Cardiac muscle cell (in vitro differentiated cells and primary cell): ENCODE results near the gene MAP1LC3B. TPM values are rescaled to one million over a fixed set of nuclear protein-coding genes. Genes with fewer than 3 reads are reported as not detected.
A peak's percentile ranks its signal among the peaks of the same experiment; 100 is the strongest.

Experiments
- DNase-seq, 2 donors: peaks; one replicate each; pipeline versions ENCODE4 v3.0.0 to v3.0.0-alpha.2; 2010 to 2017; ENCODE audit warnings: low read depth in 1 of 2, low spot score in 1 of 2
- H3K27ac ChIP-seq: fragments of 200-600 bp; sonication (generic); 2 replicates; pipeline ENCODE4 v1.5.1; 2016
- H3K27me3 ChIP-seq: fragments of 200-600 bp; sonication (generic); 2 replicates; pipeline ENCODE4 v1.6.0; 2016; ENCODE audit warnings: control low read depth
- H3K36me3 ChIP-seq: fragments of 200-600 bp; sonication (generic); 2 replicates; pipeline ENCODE4 v1.5.1; 2016; ENCODE audit warnings: control low read depth
- H3K4me1 ChIP-seq: fragments of 200-600 bp; sonication (generic); 2 replicates; pipeline ENCODE4 v1.8.1; 2017; ENCODE audit warnings: low read depth, mild to moderate bottlenecking, mixed run types
- H3K4me3 ChIP-seq: fragments of 200-600 bp; sonication (generic); 2 replicates; pipeline ENCODE4 v1.5.1; 2016; ENCODE audit warnings: mild to moderate bottlenecking
- H3K9me3 ChIP-seq: fragments of 200-600 bp; sonication (generic); 2 replicates; pipeline ENCODE4 v1.5.1; 2017; ENCODE audit warnings: low read depth, mild to moderate bottlenecking, control low read depth
- polyA plus RNA-seq: library from polyadenylated mRNA; unstranded; fragments of >200 nt; fragmentation: Nextera tagmentation; extraction: Ambion mirVana; gene quantifications from 2 replicates; pipeline ENCODE4 v1.2.1, GENCODE V29; 2016
- total RNA-seq: library from RNA; depleted of rRNA; stranded (reverse); fragments of >200 nt; gene quantifications from 2 replicates; pipeline ENCODE4 v1.2.3, GENCODE V29; 2016
- TF ChIP-seq, protein P1 (sequence below): IDR thresholded peaks from 2 replicates; pipeline ENCODE4 v1.5.1; 2012; ENCODE audit warnings: low read depth, mild to moderate bottlenecking, low read length

MAP1LC3B gene
- total and polyA plus RNA-seq, 2 experiments from 2014 or later: 37.7 to 164 TPM

DNA sequence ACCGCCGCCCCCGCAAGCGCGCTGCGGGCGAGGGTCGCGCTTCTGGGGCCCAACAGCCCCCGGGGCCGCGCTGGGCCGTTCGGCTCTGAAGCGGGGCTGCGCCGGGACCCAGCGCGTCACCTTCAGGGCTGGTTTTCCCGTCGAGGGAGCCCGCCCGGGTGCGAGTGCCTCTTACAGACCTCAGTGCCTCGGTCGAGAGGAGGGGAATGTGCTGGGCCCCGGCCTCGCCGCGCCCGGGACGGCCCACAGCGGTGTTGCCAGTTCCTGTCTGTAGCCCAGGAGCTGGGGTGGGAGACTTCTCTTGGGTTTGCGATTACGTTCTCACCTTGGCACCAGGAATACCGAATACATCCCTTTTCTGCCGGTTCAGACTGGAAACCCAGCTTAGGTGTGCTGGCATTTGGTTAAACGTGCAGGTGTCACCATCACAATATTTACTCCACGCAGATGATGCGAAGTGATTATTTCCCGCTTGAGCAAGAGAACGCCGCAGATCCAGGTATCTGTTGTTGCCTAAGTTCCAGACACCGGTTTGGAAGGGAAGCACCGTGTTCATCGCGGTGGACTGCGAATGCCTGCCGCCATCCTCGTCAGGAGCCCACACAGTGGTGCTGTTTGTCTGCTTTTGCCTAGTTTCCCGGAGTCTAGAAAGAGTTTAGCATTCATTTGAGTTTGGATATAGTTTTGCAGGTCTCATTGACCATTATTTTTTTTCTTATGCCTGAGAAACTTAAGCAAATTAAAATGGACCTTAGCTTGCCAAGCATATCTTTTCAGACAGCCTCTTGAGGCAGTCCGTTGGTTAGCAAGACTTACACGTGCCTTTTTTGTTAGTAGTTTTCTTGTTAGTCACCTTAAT lies 914 bp downstream of the MAP1LC3B start:
- Histone ChIP-seq H3K9me3 (no peaks in the 10 kb centered on the region), H3K27me3 (no peaks in the 10 kb centered on the region), H3K36me3 (no peaks in the 10 kb centered on the region), H3K4me1 (peaks cover 26% of the 10 kb centered on the region), H3K4me3 (peak overlapping the region; percentile 74), H3K27ac (peak overlapping the region; percentile 95)
- TF ChIP-seq, protein P1, sequence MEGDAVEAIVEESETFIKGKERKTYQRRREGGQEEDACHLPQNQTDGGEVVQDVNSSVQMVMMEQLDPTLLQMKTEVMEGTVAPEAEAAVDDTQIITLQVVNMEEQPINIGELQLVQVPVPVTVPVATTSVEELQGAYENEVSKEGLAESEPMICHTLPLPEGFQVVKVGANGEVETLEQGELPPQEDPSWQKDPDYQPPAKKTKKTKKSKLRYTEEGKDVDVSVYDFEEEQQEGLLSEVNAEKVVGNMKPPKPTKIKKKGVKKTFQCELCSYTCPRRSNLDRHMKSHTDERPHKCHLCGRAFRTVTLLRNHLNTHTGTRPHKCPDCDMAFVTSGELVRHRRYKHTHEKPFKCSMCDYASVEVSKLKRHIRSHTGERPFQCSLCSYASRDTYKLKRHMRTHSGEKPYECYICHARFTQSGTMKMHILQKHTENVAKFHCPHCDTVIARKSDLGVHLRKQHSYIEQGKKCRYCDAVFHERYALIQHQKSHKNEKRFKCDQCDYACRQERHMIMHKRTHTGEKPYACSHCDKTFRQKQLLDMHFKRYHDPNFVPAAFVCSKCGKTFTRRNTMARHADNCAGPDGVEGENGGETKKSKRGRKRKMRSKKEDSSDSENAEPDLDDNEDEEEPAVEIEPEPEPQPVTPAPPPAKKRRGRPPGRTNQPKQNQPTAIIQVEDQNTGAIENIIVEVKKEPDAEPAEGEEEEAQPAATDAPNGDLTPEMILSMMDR: peak; percentile 35
- peak; percentile 48 to 65 for DNase-seq

DNA sequence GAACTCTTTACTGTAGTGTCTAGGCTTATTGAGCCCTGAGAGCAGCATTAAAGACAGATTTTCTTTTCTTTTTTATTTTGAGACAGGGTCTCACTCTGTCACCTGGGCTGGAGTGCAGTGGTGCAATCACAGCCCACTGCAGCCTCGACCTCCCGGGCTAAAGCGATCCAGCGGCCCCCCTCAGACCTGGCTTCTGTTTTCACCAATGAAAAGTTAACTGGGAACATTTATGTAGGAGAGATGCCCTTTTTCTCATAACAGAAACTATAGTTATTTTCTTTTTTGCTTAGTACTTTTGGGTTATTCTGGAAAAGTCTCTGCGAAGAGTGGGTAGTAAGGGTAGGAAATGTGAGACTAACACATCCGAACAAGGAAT lies 1.5 kb downstream of the MAP1LC3B start:
- Histone ChIP-seq H3K36me3 (no peaks in the 10 kb centered on the region), H3K9me3 (no peaks in the 10 kb centered on the region), H3K27ac (peak overlapping the region; percentile 95), H3K27me3 (no peaks in the 10 kb centered on the region), H3K4me3 (peak overlapping the region; percentile 74), H3K4me1 (peaks cover 24% of the 10 kb centered on the region)
- TF ChIP-seq, protein P1: no peak
- no peak for DNase-seq

DNA sequence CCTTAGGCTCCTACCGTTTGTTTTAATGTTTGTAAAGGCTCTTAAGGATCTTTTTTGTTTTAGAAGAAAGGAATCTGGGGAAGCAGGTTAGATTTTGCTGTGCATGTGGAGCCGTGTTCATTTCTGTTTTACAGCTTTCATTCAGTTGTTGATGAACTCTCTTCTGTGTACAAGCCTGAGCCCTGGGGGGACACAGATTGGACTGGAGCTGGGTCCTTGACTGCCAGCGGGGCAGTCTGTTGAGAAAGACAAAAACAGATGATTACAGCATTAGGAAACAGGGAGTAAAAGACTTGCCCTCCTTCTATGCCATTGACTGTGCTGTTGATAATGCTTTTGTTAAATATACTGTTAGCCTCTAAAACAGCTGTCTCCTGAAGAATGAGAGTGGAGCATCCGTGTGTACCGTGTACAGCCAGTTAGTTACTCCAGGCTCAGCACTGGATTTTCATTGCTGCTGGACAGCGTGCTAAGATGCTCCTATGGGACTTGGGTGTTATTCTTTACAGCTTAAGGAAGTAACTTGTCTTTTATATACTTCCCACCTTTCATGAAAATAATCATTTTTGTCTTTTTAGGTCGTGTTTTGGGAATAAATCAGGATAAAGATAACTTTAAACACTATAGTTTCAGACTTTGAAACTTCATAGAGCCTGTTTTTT lies 3.2 kb downstream of the MAP1LC3B start:
- Histone ChIP-seq H3K9me3 (no peaks in the 10 kb centered on the region), H3K36me3 (peaks cover 6% of the 10 kb centered on the region), H3K4me1 (peaks cover 24% of the 10 kb centered on the region), H3K4me3 (no peak overlapping the region), H3K27me3 (no peaks in the 10 kb centered on the region), H3K27ac (no peak overlapping the region)
- no peak for DNase-seq
- TF ChIP-seq, protein P1: no peak

DNA sequence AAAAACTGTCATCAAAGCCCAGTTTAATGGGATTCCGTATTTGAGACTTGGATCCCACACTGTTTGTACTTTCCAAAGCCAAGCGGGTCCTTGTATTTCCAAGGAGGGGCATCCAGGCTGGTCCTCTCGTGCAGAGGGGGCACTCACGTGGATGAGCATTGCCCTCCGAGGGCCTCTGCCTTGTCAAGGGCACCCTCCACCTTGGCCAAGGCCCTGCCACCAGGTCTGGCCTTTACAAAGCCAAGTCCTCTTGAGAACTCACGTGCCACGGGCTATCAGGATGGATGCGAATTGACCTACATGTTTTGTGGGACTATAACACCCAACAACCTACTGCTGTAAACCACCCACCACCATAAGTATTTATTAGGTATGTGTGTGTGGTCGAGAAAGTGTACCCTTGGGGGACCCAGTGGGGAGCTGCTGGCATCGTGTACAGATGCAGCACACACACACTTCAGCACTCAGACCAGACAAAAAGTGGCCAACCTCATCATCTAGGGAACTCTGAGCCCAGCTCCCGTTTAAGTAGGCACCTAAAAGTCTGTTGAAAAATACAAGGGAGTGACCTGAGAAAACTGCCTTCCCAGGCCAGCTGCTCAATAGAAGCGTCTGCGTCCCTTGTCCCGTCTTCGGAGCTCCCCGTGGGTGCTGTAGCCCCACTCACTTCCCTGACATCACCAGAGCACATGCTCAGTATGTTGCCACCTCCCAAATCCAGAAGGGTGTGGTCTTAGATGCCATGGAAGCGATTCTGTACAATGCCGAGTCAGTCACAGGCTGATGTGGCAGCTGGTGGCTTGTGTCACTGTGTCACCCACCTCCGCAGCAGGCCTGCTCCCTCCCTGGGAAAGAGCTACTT lies 12.9 kb downstream of the MAP1LC3B start:
- no peak overlapping the region for H3K27ac ChIP-seq
- H3K27me3 ChIP-seq: no peaks in the 10 kb centered on the region
- no peak overlapping the region for H3K4me3 ChIP-seq
- no peaks in the 10 kb centered on the region for H3K4me1 ChIP-seq
- no peak for DNase-seq
- no peaks in the 10 kb centered on the region for H3K9me3 ChIP-seq
- TF ChIP-seq, protein P1: no peak
- H3K36me3 ChIP-seq: peaks cover 31% of the 10 kb centered on the region

DNA sequence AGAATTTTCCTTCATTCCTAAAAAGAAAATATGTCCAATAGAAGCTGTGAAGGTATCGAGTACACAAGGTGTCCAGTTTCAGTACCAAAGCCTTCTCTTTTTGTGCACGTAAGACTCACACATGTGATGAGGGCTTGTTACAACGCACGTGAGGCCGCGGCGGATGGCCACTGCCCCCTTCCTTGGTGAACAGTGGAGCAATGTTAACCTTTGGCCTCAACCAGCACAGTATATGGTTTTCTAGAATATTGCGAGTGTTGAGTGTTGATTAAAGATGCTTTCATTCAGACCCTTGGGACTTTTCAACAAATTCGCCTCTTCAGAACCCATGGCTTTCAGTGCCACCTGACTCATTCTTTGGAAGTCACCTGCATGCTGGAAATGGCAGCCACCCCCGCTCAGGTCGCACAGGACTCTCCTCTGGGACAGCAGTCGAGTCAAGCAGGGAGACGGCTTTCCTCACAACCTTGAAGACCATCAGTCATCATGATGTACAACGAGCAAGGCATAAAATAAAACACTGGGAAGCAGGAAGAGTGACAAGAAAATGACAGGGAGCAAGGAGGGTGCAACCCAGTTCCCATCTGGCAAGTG lies 14.5 kb downstream of the MAP1LC3B start:
- Histone ChIP-seq H3K4me1 (no peaks in the 10 kb centered on the region), H3K36me3 (peaks cover 42% of the 10 kb centered on the region), H3K4me3 (no peak overlapping the region), H3K27me3 (no peaks in the 10 kb centered on the region), H3K27ac (no peak overlapping the region), H3K9me3 (no peaks in the 10 kb centered on the region)
- TF ChIP-seq, protein P1: no peak
- DNase-seq: no peak
